GM23338 (cell line): ENCODE measurements around the gene TMED3.

ENCODE experiments used
- CREB1 ChIP-seq: fragments of 250-450 bp; sonication (Bioruptor Pico); IDR thresholded peaks from 2 replicates; pipeline ENCODE4 v1.5.0; 2020; ENCODE audit warnings: low read depth, mild to moderate bottlenecking, moderate library complexity
- ETS1 ChIP-seq: IDR thresholded peaks from 2 replicates; pipeline ENCODE4 v1.6.1; 2016; ENCODE audit warnings: antibody characterized with exemption
- EZH2 ChIP-seq: fragments of 200-600 bp; sonication (generic); IDR thresholded peaks from one replicate; pipeline ENCODE4 v1.8.0; 2017; ENCODE audit warnings: antibody characterized with exemption, mild to moderate bottlenecking, low read depth; ENCODE audit not compliant: unreplicated experiment
- EZH2phosphoT487 ChIP-seq: fragments of 200-600 bp; sonication (generic); IDR thresholded peaks from one replicate; pipeline ENCODE4 v1.8.1; 2018; ENCODE audit warnings: antibody characterized with exemption; ENCODE audit not compliant: unreplicated experiment
- JUNB ChIP-seq: IDR thresholded peaks from one replicate; pipeline ENCODE4 v1.6.1; 2016; ENCODE audit warnings: antibody characterized with exemption; ENCODE audit not compliant: unreplicated experiment
- NANOG ChIP-seq: IDR thresholded peaks from 2 replicates; pipeline ENCODE4 v1.6.1; 2016; ENCODE audit warnings: antibody characterized with exemption, borderline replicate concordance
- POLR2AphosphoS5 ChIP-seq: IDR thresholded peaks from 2 replicates; pipeline ENCODE4 v1.6.1; 2016; ENCODE audit warnings: antibody characterized with exemption, low read depth
- REST ChIP-seq: IDR thresholded peaks from one replicate; pipeline ENCODE4 v1.6.1; 2018; ENCODE audit warnings: antibody characterized with exemption; ENCODE audit not compliant: unreplicated experiment
- STAT1 ChIP-seq: IDR thresholded peaks from one replicate; pipeline ENCODE4 v1.6.1; 2016; ENCODE audit warnings: antibody characterized with exemption; ENCODE audit not compliant: unreplicated experiment
- ZNF114 ChIP-seq: fragments of 250-450 bp; sonication (Bioruptor Pico); IDR thresholded peaks from 2 replicates; pipeline ENCODE4 v1.5.0; 2020; ENCODE audit warnings: mild to moderate bottlenecking, moderate library complexity
- ZNF331 ChIP-seq: fragments of 250-450 bp; sonication (Bioruptor Pico); IDR thresholded peaks from 2 replicates; pipeline ENCODE4 v1.5.0; 2020; ENCODE audit warnings: low read depth, mild to moderate bottlenecking, moderate library complexity
- TF ChIP-seq, protein P1 (sequence below), 2 experiments: fragments of 200-600 bp in 1 of 2; sonication (generic) in 1 of 2; conservative IDR thresholded peaks; 2 replicates each; pipeline versions ENCODE4 v1.5.1 to v1.6.1; 2016 to 2017; ENCODE audit warnings: antibody characterized with exemption in 2 of 2, low read depth in 2 of 2, mild to moderate bottlenecking in 2 of 2, moderate library complexity in 1 of 2
- TF ChIP-seq, protein P2 (sequence below): fragments of 250-450 bp; sonication (Bioruptor Pico); IDR thresholded peaks from 2 replicates; pipeline ENCODE4 v1.5.0; 2020; ENCODE audit warnings: mild to moderate bottlenecking, moderate library complexity

GRCh38 chr15:79352206-79352605 lies 41.3 kb downstream of the TMED3 start:
- TF ChIP-seq, protein P1, sequence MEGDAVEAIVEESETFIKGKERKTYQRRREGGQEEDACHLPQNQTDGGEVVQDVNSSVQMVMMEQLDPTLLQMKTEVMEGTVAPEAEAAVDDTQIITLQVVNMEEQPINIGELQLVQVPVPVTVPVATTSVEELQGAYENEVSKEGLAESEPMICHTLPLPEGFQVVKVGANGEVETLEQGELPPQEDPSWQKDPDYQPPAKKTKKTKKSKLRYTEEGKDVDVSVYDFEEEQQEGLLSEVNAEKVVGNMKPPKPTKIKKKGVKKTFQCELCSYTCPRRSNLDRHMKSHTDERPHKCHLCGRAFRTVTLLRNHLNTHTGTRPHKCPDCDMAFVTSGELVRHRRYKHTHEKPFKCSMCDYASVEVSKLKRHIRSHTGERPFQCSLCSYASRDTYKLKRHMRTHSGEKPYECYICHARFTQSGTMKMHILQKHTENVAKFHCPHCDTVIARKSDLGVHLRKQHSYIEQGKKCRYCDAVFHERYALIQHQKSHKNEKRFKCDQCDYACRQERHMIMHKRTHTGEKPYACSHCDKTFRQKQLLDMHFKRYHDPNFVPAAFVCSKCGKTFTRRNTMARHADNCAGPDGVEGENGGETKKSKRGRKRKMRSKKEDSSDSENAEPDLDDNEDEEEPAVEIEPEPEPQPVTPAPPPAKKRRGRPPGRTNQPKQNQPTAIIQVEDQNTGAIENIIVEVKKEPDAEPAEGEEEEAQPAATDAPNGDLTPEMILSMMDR (conservative IDR thresholded peaks at IDR 0.05; ENCODE audit: low read depth in 2 of 2), result no peak
- no peak for TF ChIP-seq EZH2
- no peak for TF ChIP-seq POLR2AphosphoS5
- TF ChIP-seq EZH2phosphoT487, result no peak
- no peak for TF ChIP-seq REST
- TF ChIP-seq ZNF114 (CRISPR knock-in tag), result no peak
- TF ChIP-seq ETS1, result no peak
- TF ChIP-seq CREB1 (CRISPR knock-in tag), result no peak
- no peak for TF ChIP-seq JUNB
- TF ChIP-seq, protein P2, sequence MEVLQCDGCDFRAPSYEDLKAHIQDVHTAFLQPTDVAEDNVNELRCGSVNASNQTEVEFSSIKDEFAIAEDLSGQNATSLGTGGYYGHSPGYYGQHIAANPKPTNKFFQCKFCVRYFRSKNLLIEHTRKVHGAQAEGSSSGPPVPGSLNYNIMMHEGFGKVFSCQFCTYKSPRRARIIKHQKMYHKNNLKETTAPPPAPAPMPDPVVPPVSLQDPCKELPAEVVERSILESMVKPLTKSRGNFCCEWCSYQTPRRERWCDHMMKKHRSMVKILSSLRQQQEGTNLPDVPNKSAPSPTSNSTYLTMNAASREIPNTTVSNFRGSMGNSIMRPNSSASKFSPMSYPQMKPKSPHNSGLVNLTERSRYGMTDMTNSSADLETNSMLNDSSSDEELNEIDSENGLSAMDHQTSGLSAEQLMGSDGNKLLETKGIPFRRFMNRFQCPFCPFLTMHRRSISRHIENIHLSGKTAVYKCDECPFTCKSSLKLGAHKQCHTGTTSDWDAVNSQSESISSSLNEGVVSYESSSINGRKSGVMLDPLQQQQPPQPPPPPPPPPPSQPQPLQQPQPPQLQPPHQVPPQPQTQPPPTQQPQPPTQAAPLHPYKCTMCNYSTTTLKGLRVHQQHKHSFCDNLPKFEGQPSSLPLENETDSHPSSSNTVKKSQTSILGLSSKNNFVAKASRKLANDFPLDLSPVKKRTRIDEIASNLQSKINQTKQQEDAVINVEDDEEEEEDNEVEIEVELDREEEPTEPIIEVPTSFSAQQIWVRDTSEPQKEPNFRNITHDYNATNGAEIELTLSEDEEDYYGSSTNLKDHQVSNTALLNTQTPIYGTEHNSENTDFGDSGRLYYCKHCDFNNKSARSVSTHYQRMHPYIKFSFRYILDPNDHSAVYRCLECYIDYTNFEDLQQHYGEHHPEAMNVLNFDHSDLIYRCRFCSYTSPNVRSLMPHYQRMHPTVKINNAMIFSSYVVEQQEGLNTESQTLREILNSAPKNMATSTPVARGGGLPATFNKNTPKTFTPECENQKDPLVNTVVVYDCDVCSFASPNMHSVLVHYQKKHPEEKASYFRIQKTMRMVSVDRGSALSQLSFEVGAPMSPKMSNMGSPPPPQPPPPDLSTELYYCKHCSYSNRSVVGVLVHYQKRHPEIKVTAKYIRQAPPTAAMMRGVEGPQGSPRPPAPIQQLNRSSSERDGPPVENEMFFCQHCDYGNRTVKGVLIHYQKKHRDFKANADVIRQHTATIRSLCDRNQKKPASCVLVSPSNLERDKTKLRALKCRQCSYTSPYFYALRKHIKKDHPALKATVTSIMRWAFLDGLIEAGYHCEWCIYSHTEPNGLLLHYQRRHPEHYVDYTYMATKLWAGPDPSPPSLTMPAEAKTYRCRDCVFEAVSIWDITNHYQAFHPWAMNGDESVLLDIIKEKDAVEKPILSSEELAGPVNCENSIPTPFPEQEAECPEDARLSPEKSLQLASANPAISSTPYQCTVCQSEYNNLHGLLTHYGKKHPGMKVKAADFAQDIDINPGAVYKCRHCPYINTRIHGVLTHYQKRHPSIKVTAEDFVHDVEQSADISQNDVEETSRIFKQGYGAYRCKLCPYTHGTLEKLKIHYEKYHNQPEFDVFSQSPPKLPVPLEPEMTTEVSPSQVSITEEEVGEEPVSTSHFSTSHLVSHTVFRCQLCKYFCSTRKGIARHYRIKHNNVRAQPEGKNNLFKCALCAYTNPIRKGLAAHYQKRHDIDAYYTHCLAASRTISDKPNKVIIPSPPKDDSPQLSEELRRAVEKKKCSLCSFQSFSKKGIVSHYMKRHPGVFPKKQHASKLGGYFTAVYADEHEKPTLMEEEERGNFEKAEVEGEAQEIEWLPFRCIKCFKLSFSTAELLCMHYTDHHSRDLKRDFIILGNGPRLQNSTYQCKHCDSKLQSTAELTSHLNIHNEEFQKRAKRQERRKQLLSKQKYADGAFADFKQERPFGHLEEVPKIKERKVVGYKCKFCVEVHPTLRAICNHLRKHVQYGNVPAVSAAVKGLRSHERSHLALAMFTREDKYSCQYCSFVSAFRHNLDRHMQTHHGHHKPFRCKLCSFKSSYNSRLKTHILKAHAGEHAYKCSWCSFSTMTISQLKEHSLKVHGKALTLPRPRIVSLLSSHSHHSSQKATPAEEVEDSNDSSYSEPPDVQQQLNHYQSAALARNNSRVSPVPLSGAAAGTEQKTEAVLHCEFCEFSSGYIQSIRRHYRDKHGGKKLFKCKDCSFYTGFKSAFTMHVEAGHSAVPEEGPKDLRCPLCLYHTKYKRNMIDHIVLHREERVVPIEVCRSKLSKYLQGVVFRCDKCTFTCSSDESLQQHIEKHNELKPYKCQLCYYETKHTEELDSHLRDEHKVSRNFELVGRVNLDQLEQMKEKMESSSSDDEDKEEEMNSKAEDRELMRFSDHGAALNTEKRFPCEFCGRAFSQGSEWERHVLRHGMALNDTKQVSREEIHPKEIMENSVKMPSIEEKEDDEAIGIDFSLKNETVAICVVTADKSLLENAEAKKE (CRISPR knock-in tag), result no peak
- TF ChIP-seq ZNF331, result no peak
- TF ChIP-seq STAT1, result no peak
- TF ChIP-seq NANOG, result no peak
